NCI-H774 (cell line): ENCODE results near the gene SPIN1.

ENCODE experiments used
- DNase-seq: peaks from one replicate; lab custom pipeline; 2025; lab: John Stamatoyannopoulos, UW

The SPIN1 gene

DNA sequence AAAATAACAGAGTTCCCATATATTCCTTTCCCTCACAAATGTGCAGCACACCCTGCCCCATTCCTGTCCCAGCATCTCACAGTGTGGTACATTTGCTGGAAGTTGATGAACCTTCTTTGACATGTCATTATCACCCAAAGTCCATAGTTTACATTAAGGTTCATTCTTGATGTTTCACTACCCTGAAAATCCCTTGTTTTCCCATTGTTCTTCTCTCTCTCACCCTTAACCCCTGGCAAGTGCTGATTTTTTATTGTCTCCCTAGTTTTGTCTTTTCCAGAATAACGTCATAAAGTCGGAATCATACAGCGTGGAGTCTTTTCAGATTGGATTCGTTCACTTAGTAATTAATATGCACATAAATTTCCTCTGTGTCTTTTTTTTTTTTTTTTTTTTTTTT, 48.1 kb downstream of the SPIN1 start:
- no peak for DNase-seq

GRCh38 chr9:88437210-88438146, 49.2 kb downstream of the SPIN1 start:
- DNase-seq = no peak

DNA sequence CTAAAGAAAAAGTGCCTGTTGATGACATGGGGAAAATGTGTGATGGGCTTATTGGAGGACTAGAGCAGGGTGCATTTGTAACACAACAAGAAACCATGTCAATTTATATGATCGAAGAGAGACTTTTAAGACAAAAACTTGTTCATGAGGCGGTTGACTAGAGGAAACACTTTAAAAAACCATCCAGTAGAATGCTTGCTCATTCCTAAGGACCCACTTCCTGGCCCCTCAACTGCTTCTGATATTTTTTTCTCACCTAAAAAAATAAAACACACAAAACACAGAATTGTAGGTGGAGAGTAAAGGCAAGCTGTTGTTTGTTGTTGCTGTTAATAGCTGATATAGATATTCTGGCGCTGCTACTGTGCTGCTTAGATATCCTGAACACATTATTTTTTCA, 50.6 kb downstream of the SPIN1 start:
- no peak for DNase-seq

DNA sequence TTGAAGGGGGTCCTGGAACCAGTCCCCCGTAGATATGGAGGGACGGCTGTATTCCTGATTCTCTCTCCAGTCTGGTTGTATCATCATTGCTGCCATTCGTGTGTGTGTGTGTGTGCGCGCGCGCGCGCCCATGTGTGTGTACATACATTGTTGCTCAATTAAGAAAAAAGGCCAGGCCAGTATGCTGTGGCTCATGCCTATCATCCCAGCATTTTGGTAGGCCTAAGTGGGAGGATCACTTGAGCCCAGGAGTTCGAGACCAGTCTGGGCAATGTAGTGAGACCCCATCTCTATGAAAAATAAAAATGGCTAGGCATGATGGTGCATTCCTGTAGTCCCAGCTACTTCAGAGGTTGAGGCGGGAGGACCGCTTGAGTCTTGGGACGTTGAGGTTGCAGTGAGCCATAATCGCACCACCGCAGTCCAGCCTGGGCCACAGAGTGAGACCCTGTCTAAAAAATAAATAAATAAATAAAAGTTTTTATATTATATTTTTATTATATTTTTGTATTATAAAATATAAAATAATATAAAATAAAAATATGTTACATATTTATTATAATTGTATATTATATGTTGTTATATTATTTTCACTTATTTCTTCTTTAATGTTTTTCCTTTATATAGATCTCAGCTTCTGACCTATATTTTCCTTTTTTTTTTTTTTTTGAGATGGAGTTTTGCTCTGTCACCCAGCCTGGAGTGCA, 53.2 kb downstream of the SPIN1 start:
- DNase-seq = no peak

- DNase-seq = no peak
Observed at GRCh38 chr9:88443480-88444113, 55.4 kb downstream of the SPIN1 start.

GRCh38 chr9:88446728-88447127, 58.5 kb downstream of the SPIN1 start:
- no peak for DNase-seq

GRCh38 chr9:88447431-88447830, 59.2 kb downstream of the SPIN1 start:
- no peak for DNase-seq

DNA sequence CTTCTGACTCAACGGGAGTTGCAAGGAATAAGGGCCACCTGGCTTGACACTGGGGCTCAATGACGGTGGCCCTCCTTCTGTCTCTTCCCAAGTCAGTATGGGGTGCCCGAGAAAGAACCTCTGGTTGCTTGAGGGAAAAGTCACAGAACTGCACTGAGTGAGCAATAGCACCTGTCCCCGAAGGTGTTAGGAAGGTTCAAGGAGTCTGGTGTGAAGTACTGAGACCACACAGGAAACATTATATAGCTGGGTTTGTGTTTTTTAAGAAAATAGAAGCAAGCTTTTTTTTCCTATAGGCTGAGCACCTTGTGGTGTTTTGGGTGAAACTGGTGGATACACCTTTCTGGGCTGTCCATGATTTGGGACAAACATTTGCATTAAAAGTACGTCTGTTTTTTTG, 62.9 kb downstream of the SPIN1 start:
- DNase-seq = no peak

DNA sequence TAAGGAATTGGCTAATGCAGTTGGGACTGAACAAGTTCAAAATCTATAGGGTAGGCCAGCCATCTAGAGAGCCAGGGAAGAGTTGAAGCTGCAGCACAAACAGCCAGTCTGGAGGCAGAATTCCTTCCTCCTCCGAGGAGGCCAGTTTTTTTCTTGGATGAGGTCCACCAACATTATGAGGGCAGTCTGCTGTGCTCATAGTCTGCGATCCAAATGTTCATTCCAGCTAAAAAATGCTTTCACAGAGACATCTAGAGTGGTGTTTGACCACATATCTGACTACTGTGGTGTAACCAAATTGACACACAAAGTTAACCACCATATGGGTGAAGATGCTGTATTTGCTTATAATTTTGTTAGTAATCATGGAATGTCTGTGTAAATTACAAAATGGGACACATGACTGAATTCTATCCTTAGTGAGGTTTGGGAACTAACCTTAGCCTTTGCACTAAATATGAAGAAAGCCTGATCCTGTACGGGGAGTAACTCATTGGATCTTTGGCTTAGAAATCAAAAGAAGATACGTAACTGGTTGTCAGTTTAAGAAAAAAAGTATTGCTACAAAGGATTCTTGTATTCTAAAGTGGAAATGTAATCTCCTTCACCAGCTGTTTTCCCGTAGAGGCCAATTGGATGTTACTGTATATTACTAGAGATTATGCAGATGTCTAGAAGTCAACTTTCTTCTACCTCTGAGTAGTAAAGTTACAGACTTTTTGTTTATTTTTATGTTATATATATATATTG, 70.6 kb downstream of the SPIN1 start:
- no peak for DNase-seq

GRCh38 chr9:88460587-88461332, 72.5 kb downstream of the SPIN1 start:
- DNase-seq = no peak

- no peak for DNase-seq
Observed at GRCh38 chr9:88462191-88462590, 73.9 kb downstream of the SPIN1 start.

- no peak for DNase-seq
Observed at GRCh38 chr9:88464851-88465250, 76.6 kb downstream of the SPIN1 start.

- no peak for DNase-seq
Observed at GRCh38 chr9:88468226-88468625, 80.0 kb downstream of the SPIN1 start.

- no peak for DNase-seq
Observed at GRCh38 chr9:88476491-88477271, 88.4 kb downstream of the SPIN1 start.

DNA sequence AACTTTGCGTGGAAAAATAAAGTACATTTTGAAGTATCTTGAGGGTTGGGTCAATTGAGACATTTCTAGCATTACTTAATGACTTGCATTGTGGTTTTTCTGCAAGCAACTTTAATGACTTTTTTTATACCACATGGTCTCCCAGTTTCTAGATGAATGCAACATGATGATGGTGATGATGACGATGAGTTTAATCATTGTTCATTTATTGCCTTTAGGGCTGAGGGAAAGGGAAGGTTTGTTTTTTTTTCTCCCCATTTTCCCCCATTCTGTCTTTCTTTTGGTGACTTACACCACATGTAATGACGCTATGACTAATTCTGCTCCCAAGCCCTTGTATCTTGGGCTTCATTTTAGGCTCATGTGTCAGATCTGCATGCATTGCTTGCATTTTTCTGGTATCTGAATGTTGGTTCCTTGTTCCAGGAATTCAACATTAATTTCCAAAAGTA, 89.1 kb downstream of the SPIN1 start:
- no peak for DNase-seq

- DNase-seq = no peak
Observed at GRCh38 chr9:88478246-88478645, 90.0 kb downstream of the SPIN1 start.

DNA sequence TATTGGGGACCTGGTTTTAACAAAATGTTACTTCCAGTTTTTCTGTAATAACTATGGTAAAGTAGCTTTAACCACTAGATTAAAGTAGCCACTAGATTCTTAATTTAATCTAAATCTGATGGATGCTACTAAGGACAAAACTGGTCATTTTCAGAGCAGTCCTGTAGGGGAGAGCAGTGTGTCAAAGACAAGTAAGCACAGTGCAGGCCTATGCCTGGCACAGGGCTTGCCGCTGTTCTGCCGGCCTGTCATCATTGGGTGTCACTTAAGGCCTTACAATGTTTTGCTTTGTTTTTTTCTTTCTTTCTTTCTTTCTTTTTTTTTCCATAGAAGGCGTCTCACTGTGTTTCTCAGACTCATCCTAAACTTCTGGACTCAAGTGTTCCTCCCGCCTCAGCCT, 93.7 kb downstream of the SPIN1 start:
- DNase-seq = no peak

GRCh38 chr9:88488166-88488565, 99.9 kb downstream of the SPIN1 start:
- no peak for DNase-seq

GRCh38 chr9:88494983-88495721, 106.9 kb downstream of the SPIN1 start:
- no peak for DNase-seq

- DNase-seq = no peak
Observed at GRCh38 chr9:88497224-88497623, 109.0 kb downstream of the SPIN1 start.
